SJCRH30 (cell line): ENCODE data around the gene TBC1D16. TPM values are rescaled to one million over a fixed set of nuclear protein-coding genes. Genes with fewer than 3 reads are reported as not detected.

Experiments used
- DNase-seq, 2 experiments: peaks; one replicate each; pipeline ENCODE4 v3.0.0-alpha.2; 2015 to 2020
- H3K27ac ChIP-seq: fragments of 250-450 bp; sonication (Bioruptor Pico); 2 replicates; pipeline ENCODE4 v1.5.1; 2020; ENCODE audit warnings: mild to moderate bottlenecking, moderate library complexity
- H3K27me3 ChIP-seq: fragments of 250-450 bp; sonication (Bioruptor Pico); 2 replicates; pipeline ENCODE4 v1.5.1; 2020; ENCODE audit warnings: mild to moderate bottlenecking, moderate library complexity
- H3K36me3 ChIP-seq: fragments of 250-450 bp; sonication (Bioruptor Pico); 2 replicates; pipeline ENCODE4 v1.5.1; 2020; ENCODE audit warnings: mild to moderate bottlenecking, moderate library complexity
- H3K4me1 ChIP-seq: fragments of 250-450 bp; sonication (Bioruptor Pico); 2 replicates; pipeline ENCODE4 v1.5.1; 2020; ENCODE audit warnings: mild to moderate bottlenecking, moderate library complexity
- H3K4me3 ChIP-seq: fragments of 250-450 bp; sonication (Bioruptor Pico); 2 replicates; pipeline ENCODE4 v1.5.1; 2020; ENCODE audit warnings: mild to moderate bottlenecking, moderate library complexity
- H3K9me3 ChIP-seq: fragments of 250-450 bp; sonication (Bioruptor Pico); replicated peaks from 2 replicates; pipeline ENCODE4 v1.5.1; 2020; ENCODE audit warnings: mild to moderate bottlenecking, moderate library complexity
- total RNA-seq: library from RNA; depleted of rRNA; stranded (reverse); fragments of >200 nt; shearing (Covaris generic); gene quantifications from 2 replicates; pipeline ENCODE4 v1.2.3, GENCODE V29; 2014

Gene TBC1D16
- total RNA-seq, 1 experiment from 2014 or later: 61.6 TPM

GRCh38 chr17:80035937-80036714 is 454 bp upstream of the TBC1D16 start, which contains the start of gene CCDC40:
Gene CCDC40 (plus strand): TSS chr17:80036642. CDS start chr17:80036663, 21 bp downstream.
- Histone ChIP-seq H3K9me3 (no peaks in the 10 kb centered on the region), H3K27me3 (no peaks in the 10 kb centered on the region), H3K4me3 (peak within 1 kb of the TSS; percentile 93), H3K27ac (peak within 1 kb of the TSS; percentile 82), H3K36me3 (0 out of 2 replicates have a peak, but pooled peaks cover 6% of the 10 kb centered on the region), H3K4me1 (peaks cover 22% of the 10 kb centered on the region)
- DNase-seq: peak; percentile 92 to 95

GRCh38 chr17:80034791-80035686 is 633 bp downstream of the TBC1D16 start:
- peak; percentile 59 to 66 for DNase-seq
- Histone ChIP-seq H3K36me3 (0 out of 2 replicates have a peak, but pooled peaks cover 4% of the 10 kb centered on the region), H3K27ac (peak overlapping the region; percentile 79), H3K9me3 (no peaks in the 10 kb centered on the region), H3K4me3 (peak overlapping the region; percentile 93), H3K4me1 (peaks cover 33% of the 10 kb centered on the region), H3K27me3 (no peaks in the 10 kb centered on the region)

GRCh38 chr17:80033840-80034239 is 1.8 kb downstream of the TBC1D16 start:
- H3K4me1 ChIP-seq: peaks cover 45% of the 10 kb centered on the region
- H3K36me3 ChIP-seq: peaks cover 4% of the 10 kb centered on the region; the same call in 1 of the 2 replicates
- H3K4me3 ChIP-seq: no peak overlapping the region
- H3K27me3 ChIP-seq: no peaks in the 10 kb centered on the region
- no peak overlapping the region for H3K27ac ChIP-seq
- no peak for DNase-seq
- H3K9me3 ChIP-seq: no peaks in the 10 kb centered on the region

GRCh38 chr17:80032614-80033171 is 3.0 kb downstream of the TBC1D16 start:
- Histone ChIP-seq H3K9me3 (no peaks in the 10 kb centered on the region), H3K4me3 (no peak overlapping the region), H3K36me3 (peaks cover 8% of the 10 kb centered on the region; the same call in 1 of the 2 replicates), H3K27ac (no peak overlapping the region), H3K4me1 (peaks cover 48% of the 10 kb centered on the region), H3K27me3 (no peaks in the 10 kb centered on the region)
- DNase-seq: no peak

GRCh38 chr17:80031691-80032430 is 3.8 kb downstream of the TBC1D16 start:
- Histone ChIP-seq H3K9me3 (no peaks in the 10 kb centered on the region), H3K36me3 (peaks cover 8% of the 10 kb centered on the region; the same call in 1 of the 2 replicates), H3K27me3 (no peaks in the 10 kb centered on the region), H3K4me3 (no peak overlapping the region), H3K27ac (peak overlapping the region; percentile 10; the same call in 1 of the 2 replicates), H3K4me1 (peaks cover 51% of the 10 kb centered on the region)
- no peak for DNase-seq

- H3K4me1 ChIP-seq: peaks cover 61% of the 10 kb centered on the region
- peaks cover 8% of the 10 kb centered on the region; the same call in 1 of the 2 replicates for H3K36me3 ChIP-seq
- no peak overlapping the region for H3K4me3 ChIP-seq
- no peaks in the 10 kb centered on the region for H3K27me3 ChIP-seq
- peak; percentile 84 to 91 for DNase-seq
- no peaks in the 10 kb centered on the region for H3K9me3 ChIP-seq
- H3K27ac ChIP-seq: peak overlapping the region; percentile 10; the same call in 1 of the 2 replicates
Measured at GRCh38 chr17:80030730-80031410, 4.8 kb downstream of the TBC1D16 start.

GRCh38 chr17:80029258-80029974 is 6.3 kb downstream of the TBC1D16 start:
- Histone ChIP-seq H3K9me3 (no peaks in the 10 kb centered on the region), H3K27ac (0 out of 2 replicates have a peak overlapping the region, but pooled peaks have one; percentile 2), H3K4me3 (no peak overlapping the region), H3K4me1 (peaks cover 68% of the 10 kb centered on the region), H3K36me3 (peaks cover 8% of the 10 kb centered on the region; the same call in 1 of the 2 replicates), H3K27me3 (no peaks in the 10 kb centered on the region)
- peak; percentile 86 to 92 for DNase-seq

GRCh38 chr17:80028030-80028429 is 7.6 kb downstream of the TBC1D16 start:
- no peak for DNase-seq
- H3K27me3 ChIP-seq: no peaks in the 10 kb centered on the region
- H3K27ac ChIP-seq: no peak overlapping the region
- H3K4me1 ChIP-seq: peaks cover 71% of the 10 kb centered on the region
- no peak overlapping the region for H3K4me3 ChIP-seq
- H3K9me3 ChIP-seq: no peaks in the 10 kb centered on the region
- peaks cover 4% of the 10 kb centered on the region; the same call in 1 of the 2 replicates for H3K36me3 ChIP-seq

- Histone ChIP-seq H3K36me3 (peaks cover 4% of the 10 kb centered on the region; the same call in 1 of the 2 replicates), H3K27me3 (no peaks in the 10 kb centered on the region), H3K4me3 (no peak overlapping the region), H3K4me1 (peaks cover 69% of the 10 kb centered on the region), H3K27ac (no peak overlapping the region; the same call in 1 of the 2 replicates), H3K9me3 (no peaks in the 10 kb centered on the region)
- DNase-seq: no peak
Measured at GRCh38 chr17:80027043-80027435, 8.6 kb downstream of the TBC1D16 start.

GRCh38 chr17:80026359-80027042 is 9.2 kb downstream of the TBC1D16 start:
- DNase-seq: peak; percentile 62 to 79
- no peak overlapping the region for H3K4me3 ChIP-seq
- H3K27me3 ChIP-seq: no peaks in the 10 kb centered on the region
- peaks cover 4% of the 10 kb centered on the region; the same call in 1 of the 2 replicates for H3K36me3 ChIP-seq
- peaks cover 63% of the 10 kb centered on the region for H3K4me1 ChIP-seq
- H3K27ac ChIP-seq: peak overlapping the region; percentile 89
- no peaks in the 10 kb centered on the region for H3K9me3 ChIP-seq

- H3K4me1 ChIP-seq: peaks cover 56% of the 10 kb centered on the region
- H3K27me3 ChIP-seq: no peaks in the 10 kb centered on the region
- H3K9me3 ChIP-seq: no peaks in the 10 kb centered on the region
- H3K4me3 ChIP-seq: peak overlapping the region; percentile 20
- peak; percentile 80 to 91 for DNase-seq
- H3K36me3 ChIP-seq: peaks cover 4% of the 10 kb centered on the region; the same call in 1 of the 2 replicates
- H3K27ac ChIP-seq: peak overlapping the region; percentile 89
Measured at GRCh38 chr17:80025796-80026195, 9.9 kb downstream of the TBC1D16 start.

- Histone ChIP-seq H3K27ac (peak overlapping the region; percentile 89), H3K36me3 (peaks cover 4% of the 10 kb centered on the region; the same call in 1 of the 2 replicates), H3K4me1 (peaks cover 50% of the 10 kb centered on the region), H3K27me3 (no peaks in the 10 kb centered on the region), H3K4me3 (peak overlapping the region; percentile 20), H3K9me3 (no peaks in the 10 kb centered on the region)
- DNase-seq: peak; percentile 100
Measured at GRCh38 chr17:80025140-80025539, 10.5 kb downstream of the TBC1D16 start.
